Endothelial cell (in vitro differentiated cells): ENCODE results near the gene CDHR5. TPM values are rescaled to one million over a fixed set of nuclear protein-coding genes. Genes with fewer than 3 reads are reported as not detected.

ENCODE experiments used
- DNase-seq: peaks from one replicate; pipeline ENCODE4 v3.0.0; 2021; ENCODE audit warnings: low spot score
- H3K27ac Mint-ChIP-seq: one replicate; pipeline ENCODE4 v1.8.0; 2021; ENCODE audit warnings: mixed read lengths, inconsistent platforms; ENCODE audit not compliant: unreplicated experiment
- H3K27me3 Mint-ChIP-seq: one replicate; pipeline ENCODE4 v1.8.0; 2021; ENCODE audit warnings: mild to moderate bottlenecking, moderate library complexity, mixed read lengths, inconsistent platforms; ENCODE audit not compliant: unreplicated experiment
- H3K36me3 Mint-ChIP-seq: one replicate; pipeline ENCODE4 v1.8.0; 2021; ENCODE audit warnings: mild to moderate bottlenecking, low read depth, mixed read lengths, inconsistent platforms; ENCODE audit not compliant: unreplicated experiment
- H3K4me1 Mint-ChIP-seq: one replicate; pipeline ENCODE4 v1.8.0; 2021; ENCODE audit warnings: mild to moderate bottlenecking, mixed read lengths, inconsistent platforms; ENCODE audit not compliant: unreplicated experiment
- H3K4me3 Mint-ChIP-seq: one replicate; pipeline ENCODE4 v1.8.0; 2021; ENCODE audit warnings: mild to moderate bottlenecking, mixed read lengths, inconsistent platforms; ENCODE audit not compliant: unreplicated experiment
- H3K9me3 Mint-ChIP-seq: one replicate; pipeline ENCODE4 v1.8.0; 2021; ENCODE audit warnings: mixed read lengths, inconsistent platforms; ENCODE audit not compliant: unreplicated experiment
- total RNA-seq: library from RNA; stranded (reverse); fragmentation: NEBNext Ultra II Directional; extraction: Animal tissue kit (Norgen Biotek cat#: 25700); gene quantifications from one replicate; pipeline ENCODE4 v1.2.1, GENCODE V29; 2021; ENCODE audit not compliant: unreplicated experiment
- TF ChIP-seq, protein P1 (sequence below): fragments of 200-600 bp; sonication (generic); IDR thresholded peaks from one replicate; pipeline ENCODE4 v1.5.0; 2021; ENCODE audit warnings: antibody characterized with exemption; ENCODE audit not compliant: unreplicated experiment

CDHR5 gene
- total RNA-seq, 1 donor from 2014 or later: not detected

GRCh38 chr11:609341-609811 is 15.4 kb downstream of the CDHR5 start:
- Mint-ChIP-seq H3K4me1 (peaks cover 3% of the 10 kb centered on the region), H3K4me3 (no peak overlapping the region), H3K36me3 (peaks cover 16% of the 10 kb centered on the region), H3K9me3 (no peaks in the 10 kb centered on the region), H3K27me3 (peaks cover 17% of the 10 kb centered on the region), H3K27ac (no peak overlapping the region)
- DNase-seq: no peak
- TF ChIP-seq, protein P1, sequence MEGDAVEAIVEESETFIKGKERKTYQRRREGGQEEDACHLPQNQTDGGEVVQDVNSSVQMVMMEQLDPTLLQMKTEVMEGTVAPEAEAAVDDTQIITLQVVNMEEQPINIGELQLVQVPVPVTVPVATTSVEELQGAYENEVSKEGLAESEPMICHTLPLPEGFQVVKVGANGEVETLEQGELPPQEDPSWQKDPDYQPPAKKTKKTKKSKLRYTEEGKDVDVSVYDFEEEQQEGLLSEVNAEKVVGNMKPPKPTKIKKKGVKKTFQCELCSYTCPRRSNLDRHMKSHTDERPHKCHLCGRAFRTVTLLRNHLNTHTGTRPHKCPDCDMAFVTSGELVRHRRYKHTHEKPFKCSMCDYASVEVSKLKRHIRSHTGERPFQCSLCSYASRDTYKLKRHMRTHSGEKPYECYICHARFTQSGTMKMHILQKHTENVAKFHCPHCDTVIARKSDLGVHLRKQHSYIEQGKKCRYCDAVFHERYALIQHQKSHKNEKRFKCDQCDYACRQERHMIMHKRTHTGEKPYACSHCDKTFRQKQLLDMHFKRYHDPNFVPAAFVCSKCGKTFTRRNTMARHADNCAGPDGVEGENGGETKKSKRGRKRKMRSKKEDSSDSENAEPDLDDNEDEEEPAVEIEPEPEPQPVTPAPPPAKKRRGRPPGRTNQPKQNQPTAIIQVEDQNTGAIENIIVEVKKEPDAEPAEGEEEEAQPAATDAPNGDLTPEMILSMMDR: no peak

- Mint-ChIP-seq H3K4me1 (peaks cover 3% of the 10 kb centered on the region), H3K27me3 (peaks cover 13% of the 10 kb centered on the region), H3K27ac (no peak overlapping the region)
These were observed 15.9 kb downstream of the CDHR5 start for GRCh38 chr11:608791-609251.

DNA sequence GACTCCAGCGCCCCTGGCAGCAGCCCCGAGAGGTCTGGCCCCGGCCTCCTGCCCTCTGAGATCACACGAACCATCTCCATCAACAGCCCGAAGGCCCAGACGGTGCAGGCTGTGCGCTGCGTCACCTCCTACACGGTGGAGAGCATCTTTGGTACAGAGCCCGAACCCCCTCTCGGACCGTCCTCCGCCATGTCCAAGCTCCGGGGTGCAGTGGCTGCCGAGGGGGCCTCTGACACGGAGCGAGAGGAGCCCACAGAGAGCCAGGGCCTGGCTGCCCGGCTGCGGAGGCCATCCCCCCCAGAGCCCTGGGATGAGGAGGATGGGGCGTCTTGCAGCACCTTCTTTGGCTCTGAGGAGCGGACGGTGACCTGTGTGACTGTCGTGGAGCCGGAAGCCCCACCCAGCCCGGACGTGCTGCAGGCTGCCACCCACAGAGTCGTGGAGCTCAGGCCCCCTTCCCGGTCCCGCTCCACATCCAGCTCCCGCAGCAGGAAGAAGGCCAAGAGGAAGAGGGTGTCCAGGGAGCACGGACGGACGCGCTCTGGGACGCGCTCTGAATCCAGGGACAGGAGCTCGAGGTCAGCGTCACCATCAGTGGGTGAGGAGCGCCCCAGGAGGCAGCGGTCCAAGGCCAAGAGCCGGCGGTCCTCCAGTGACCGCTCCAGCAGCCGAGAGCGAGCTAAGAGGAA is 16.6 kb downstream of the CDHR5 start:
- peaks cover 13% of the 10 kb centered on the region for H3K27me3 Mint-ChIP-seq
- no peak for DNase-seq
- no peaks in the 10 kb centered on the region for H3K9me3 Mint-ChIP-seq
- H3K27ac Mint-ChIP-seq: no peak overlapping the region
- peaks cover 3% of the 10 kb centered on the region for H3K4me1 Mint-ChIP-seq
- no peak overlapping the region for H3K4me3 Mint-ChIP-seq
- TF ChIP-seq, protein P1: no peak
- peaks cover 21% of the 10 kb centered on the region for H3K36me3 Mint-ChIP-seq

More at GRCh38 chr11:608791-609251, 15.9 kb downstream of the CDHR5 start:
- Mint-ChIP-seq H3K4me3 (no peak overlapping the region), H3K36me3 (peaks cover 21% of the 10 kb centered on the region), H3K9me3 (no peaks in the 10 kb centered on the region)
- DNase-seq: no peak
- TF ChIP-seq, protein P1: no peak

DNA sequence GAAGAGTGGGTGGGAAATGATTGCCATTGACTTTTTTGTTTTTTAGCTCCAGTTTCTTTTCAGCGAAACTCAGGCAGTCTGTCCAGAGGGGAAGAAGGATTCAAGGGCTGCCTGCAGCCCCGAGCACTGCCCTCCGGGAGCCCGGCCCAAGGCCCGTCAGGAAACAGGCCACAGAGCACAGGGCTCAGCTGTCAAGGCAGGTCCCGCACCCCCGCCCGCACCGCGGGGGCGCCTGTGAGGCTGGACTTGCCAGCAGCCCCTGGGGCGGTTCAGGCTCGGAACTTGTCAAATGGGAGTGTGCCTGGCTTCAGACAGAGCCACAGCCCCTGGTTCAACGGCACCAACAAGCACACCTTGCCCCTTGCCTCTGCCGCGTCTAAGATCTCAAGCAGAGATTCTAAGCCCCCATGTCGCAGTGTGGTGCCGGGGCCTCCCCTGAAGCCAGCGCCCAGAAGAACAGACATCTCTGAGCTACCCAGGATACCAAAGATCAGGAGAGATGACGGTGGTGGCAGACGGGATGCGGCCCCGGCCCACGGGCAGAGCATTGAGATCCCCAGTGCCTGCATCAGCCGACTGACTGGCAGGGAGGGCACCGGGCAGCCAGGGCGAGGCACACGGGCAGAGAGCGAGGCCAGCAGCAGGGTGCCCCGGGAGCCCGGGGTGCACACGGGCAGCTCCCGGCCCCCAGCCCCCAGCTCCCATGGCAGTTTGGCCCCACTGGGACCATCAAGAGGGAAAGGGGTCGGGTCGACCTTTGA is 17.6 kb downstream of the CDHR5 start:
- peak overlapping the region; percentile 52 for H3K27ac Mint-ChIP-seq
- H3K4me3 Mint-ChIP-seq: peak overlapping the region; percentile 51
- TF ChIP-seq, protein P1: no peak
- peaks cover 19% of the 10 kb centered on the region for H3K36me3 Mint-ChIP-seq
- no peaks in the 10 kb centered on the region for H3K9me3 Mint-ChIP-seq
- peaks cover 8% of the 10 kb centered on the region for H3K27me3 Mint-ChIP-seq
- H3K4me1 Mint-ChIP-seq: peaks cover 2% of the 10 kb centered on the region
- DNase-seq: no peak
